K562 (cell line): ENCODE measurements around the gene MAP4. TPM values are rescaled to one million over a fixed set of nuclear protein-coding genes. Genes with fewer than 3 reads are reported as not detected.

Experiments
- BHLHE40 ChIP-seq: IDR thresholded peaks from 2 replicates; pipeline ENCODE4 v1.6.1; 2011; ENCODE audit warnings: low read length, improper control_type of control experiment
- CCNT2 ChIP-seq: IDR thresholded peaks from 2 replicates; pipeline ENCODE4 v1.6.1; 2011; ENCODE audit warnings: borderline replicate concordance, low read depth, mild to moderate bottlenecking, moderate library complexity, mixed read lengths, low read length; ENCODE audit not compliant: insufficient read length; ENCODE audit errors: extremely low read depth
- CEBPZ ChIP-seq: fragments of 150-350 bp; IDR thresholded peaks from 2 replicates; pipeline ENCODE4 v1.6.1; 2014; ENCODE audit warnings: low read depth, mild to moderate bottlenecking, low read length, borderline replicate concordance
- CGGBP1 ChIP-seq: fragments of 250-450 bp; sonication (Bioruptor Pico); IDR thresholded peaks from 2 replicates; pipeline ENCODE4 v1.9.0; 2021; ENCODE audit warnings: mild to moderate bottlenecking
- CXXC5 ChIP-seq: fragments of 250-450 bp; sonication (Bioruptor Pico); IDR thresholded peaks from 2 replicates; pipeline ENCODE4 v1.8.0; 2022; ENCODE audit warnings: inconsistent platforms, mild to moderate bottlenecking, moderate library complexity
- FOXP1 ChIP-seq: sonication (generic); formaldehyde crosslinking; IDR thresholded peaks from 2 replicates; pipeline ENCODE4 v1.8.0; 2022; ENCODE audit warnings: mild to moderate bottlenecking, missing genetic modification reagents
- HDAC1 ChIP-seq, 2 experiments: fragments of 450-650 bp; IDR thresholded peaks; 2 replicates each; pipeline ENCODE4 v1.6.1; 2016 to 2017; ENCODE audit warnings: inconsistent platforms in 1 of 2, mild to moderate bottlenecking in 1 of 2, moderate library complexity in 1 of 2
- HLTF ChIP-seq: fragments of 450-650 bp; IDR thresholded peaks from 2 replicates; pipeline ENCODE4 v1.6.1; 2016
- KDM4B ChIP-seq, 2 experiments: fragments of 450-650 bp in 1 of 2; sonication (generic) in 1 of 2; IDR thresholded peaks; 2 replicates each; pipeline ENCODE4 v1.6.1; 2016 to 2017; ENCODE audit warnings: borderline replicate concordance in 2 of 2, antibody characterized with exemption in 1 of 2, low read depth in 1 of 2, mild to moderate bottlenecking in 1 of 2
- MNT ChIP-seq, 2 experiments: fragments of 450-650 bp; conservative IDR thresholded peaks; 2 replicates each; pipeline ENCODE4 v1.6.1; 2017; ENCODE audit warnings: mild to moderate bottlenecking in 2 of 2, moderate library complexity in 2 of 2
- POLR2G ChIP-seq: fragments of 200-400 bp; formaldehyde crosslinking; IDR thresholded peaks from 2 replicates; pipeline ENCODE4 v1.6.1; 2017; ENCODE audit warnings: low read depth, mild to moderate bottlenecking, antibody characterized with exemption, low read length, moderate library complexity
- RBBP5 ChIP-seq: fragments of 200-600 bp; sonication (generic); IDR thresholded peaks from 2 replicates; pipeline ENCODE4 v1.6.1; 2012; ENCODE audit warnings: borderline replicate concordance, mild to moderate bottlenecking, low read length, control low read depth, inconsistent platforms; ENCODE audit not compliant: insufficient read depth, poor library complexity, severe bottlenecking
- ZBTB43 ChIP-seq: sonication (generic); formaldehyde crosslinking; IDR thresholded peaks from 2 replicates; pipeline ENCODE4 v1.8.0; 2023; ENCODE audit warnings: mild to moderate bottlenecking, missing genetic modification reagents
- polyA plus RNA-seq, 8 experiments: library from polyadenylated mRNA; depleted of rRNA in 4 of 8; stranded (reverse) in 5 of 8; unstranded in 3 of 8; fragments of >200 nt; fragmentation: Nextera tagmentation in 2 of 8; fragmentation: Illumina TruSeq in 1 of 8; extraction: Ambion mirVana in 2 of 8; extraction: Trizol in 1 of 8; gene quantifications; 2 replicates each; pipeline versions ENCODE4 v1.2.1 to v1.2.3, GENCODE V29; 2011 to 2014; ENCODE audit warnings: inconsistent platforms in 1 of 8, missing spikeins in 1 of 8
- total RNA-seq, 7 experiments: library from RNA; depleted of rRNA in 6 of 7; stranded (reverse); fragments of >200 nt in 6 of 7; fragmentation: Illumina TruSeq in 2 of 7; extraction: Trizol in 2 of 7; gene quantifications; 2 replicates each; pipeline versions ENCODE4 v1.2.1 to v1.2.3, GENCODE V29; 2011 to 2021; ENCODE audit warnings: low replicate concordance in 1 of 7
- TF ChIP-seq, protein P1 (sequence below): fragments of 250-450 bp; sonication (Bioruptor Pico); IDR thresholded peaks from 2 replicates; pipeline ENCODE4 v1.4.0; 2020; ENCODE audit warnings: borderline replicate concordance
- TF ChIP-seq, protein P2 (sequence below): sonication (generic); formaldehyde crosslinking; IDR thresholded peaks from 2 replicates; pipeline ENCODE4 v1.8.0; 2022; ENCODE audit warnings: missing genetic modification reagents, mild to moderate bottlenecking, moderate library complexity, borderline replicate concordance

MAP4 gene
- total and polyA plus RNA-seq, 9 of the 15 experiments (the other 6 are each of a cell fraction or from before 2014, with no cell fraction given), result 13.3 to 141 (median 36.8) TPM

GRCh38 chr3:47802734-47803479, 213.3 kb downstream of the MAP4 start, which contains the start of gene DHX30 (continued):
- TF ChIP-seq HDAC1 (IDR thresholded peaks at IDR 0.05), result peak in 1 of 2 experiments; percentile 9; a peak in 1 of 4 replicates
- peak; percentile 95 for TF ChIP-seq CXXC5
- no peak for TF ChIP-seq HLTF
- peak; percentile 93 for TF ChIP-seq POLR2G
- no peak for TF ChIP-seq CEBPZ
- TF ChIP-seq RBBP5, result peak; percentile 95
- TF ChIP-seq KDM4B (IDR thresholded peaks at IDR 0.05; ENCODE audit: borderline replicate concordance in 2 of 2, low read depth in 1 of 2), result peak in 1 of 2 experiments; percentile 46; a peak in 2 of 4 replicates
- TF ChIP-seq MNT (conservative IDR thresholded peaks at IDR 0.05), result peak; percentile 21 to 83; a peak in 2 of 4 replicates
- peak; percentile 57 for TF ChIP-seq CCNT2
- peak; percentile 80; the same call in 1 of the 2 replicates for TF ChIP-seq FOXP1 (CRISPR knock-in tag)
- TF ChIP-seq, protein P1, sequence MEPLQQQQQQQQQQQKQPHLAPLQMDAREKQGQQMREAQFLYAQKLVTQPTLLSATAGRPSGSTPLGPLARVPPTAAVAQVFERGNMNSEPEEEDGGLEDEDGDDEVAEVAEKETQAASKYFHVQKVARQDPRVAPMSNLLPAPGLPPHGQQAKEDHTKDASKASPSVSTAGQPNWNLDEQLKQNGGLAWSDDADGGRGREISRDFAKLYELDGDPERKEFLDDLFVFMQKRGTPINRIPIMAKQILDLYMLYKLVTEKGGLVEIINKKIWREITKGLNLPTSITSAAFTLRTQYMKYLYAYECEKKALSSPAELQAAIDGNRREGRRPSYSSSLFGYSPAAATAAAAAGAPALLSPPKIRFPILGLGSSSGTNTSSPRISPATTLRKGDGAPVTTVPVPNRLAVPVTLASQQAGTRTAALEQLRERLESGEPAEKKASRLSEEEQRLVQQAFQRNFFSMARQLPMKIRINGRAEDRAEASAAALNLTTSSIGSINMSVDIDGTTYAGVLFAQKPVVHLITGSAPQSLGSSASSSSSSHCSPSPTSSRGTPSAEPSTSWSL (CRISPR knock-in tag), result no peak
- peak; percentile 73 for TF ChIP-seq BHLHE40
- TF ChIP-seq ZBTB43 (CRISPR knock-in tag), result 0 out of 2 replicates have a peak, but pooled peaks have one; percentile 20
- no peak for TF ChIP-seq CGGBP1 (CRISPR knock-in tag)
- TF ChIP-seq, protein P2, sequence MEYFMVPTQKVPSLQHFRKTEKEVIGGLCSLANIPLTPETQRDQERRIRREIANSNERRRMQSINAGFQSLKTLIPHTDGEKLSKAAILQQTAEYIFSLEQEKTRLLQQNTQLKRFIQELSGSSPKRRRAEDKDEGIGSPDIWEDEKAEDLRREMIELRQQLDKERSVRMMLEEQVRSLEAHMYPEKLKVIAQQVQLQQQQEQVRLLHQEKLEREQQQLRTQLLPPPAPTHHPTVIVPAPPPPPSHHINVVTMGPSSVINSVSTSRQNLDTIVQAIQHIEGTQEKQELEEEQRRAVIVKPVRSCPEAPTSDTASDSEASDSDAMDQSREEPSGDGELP, result peak; percentile 52; the same call in 1 of the 2 replicates
